HG03432 (cell line): ENCODE results near the gene CDH20.
"Not testable (repeated sequence)": the region's sequence is repeated elsewhere in the genome, so short reads cannot be mapped to it uniquely, and the experiment has no call there.

Experiments used
- ATAC-seq: cut with Tn5 transposase; IDR thresholded peaks from one replicate; pipeline ENCODE4 v1.9.1; 2021; ENCODE audit warnings: mild to moderate bottlenecking, moderate library complexity; ENCODE audit not compliant: unreplicated experiment

Gene CDH20

GRCh38 chr18:61340148-61340547 lies 6.9 kb downstream of the CDH20 start:
- ATAC-seq: no peak

GRCh38 chr18:61348230-61348629 lies 15.0 kb downstream of the CDH20 start:
- no peak for ATAC-seq

- no peak for ATAC-seq
Observed at GRCh38 chr18:61350578-61350977, 17.3 kb downstream of the CDH20 start.

- no peak for ATAC-seq
Observed at GRCh38 chr18:61352059-61352458, 18.8 kb downstream of the CDH20 start.

- ATAC-seq: no peak
Observed at GRCh38 chr18:61352611-61353010, 19.4 kb downstream of the CDH20 start.

- ATAC-seq: peak; percentile 97
Observed at GRCh38 chr18:61360404-61361383, 27.5 kb downstream of the CDH20 start.

- no peak for ATAC-seq
Observed at GRCh38 chr18:61362511-61362910, 29.3 kb downstream of the CDH20 start.

- ATAC-seq: no peak
Observed at GRCh38 chr18:61364953-61365352, 31.7 kb downstream of the CDH20 start.

- no peak for ATAC-seq
Observed at GRCh38 chr18:61368001-61368400, 34.8 kb downstream of the CDH20 start.

- not testable (repeated sequence) for ATAC-seq
Observed at GRCh38 chr18:61369671-61370070, 36.4 kb downstream of the CDH20 start.

- ATAC-seq: no peak
Observed at GRCh38 chr18:61371111-61371510, 37.9 kb downstream of the CDH20 start.

- no peak for ATAC-seq
Observed at GRCh38 chr18:61379827-61380226, 46.6 kb downstream of the CDH20 start.

GRCh38 chr18:61388010-61388409 lies 54.8 kb downstream of the CDH20 start:
- ATAC-seq: no peak

GRCh38 chr18:61394983-61395382 lies 61.8 kb downstream of the CDH20 start:
- ATAC-seq: no peak

- ATAC-seq: no peak
Observed at GRCh38 chr18:61397222-61397621, 64.0 kb downstream of the CDH20 start.

- ATAC-seq: no peak
Observed at GRCh38 chr18:61398961-61399705, 65.9 kb downstream of the CDH20 start.

- no peak for ATAC-seq
Observed at GRCh38 chr18:61400016-61400635, 66.9 kb downstream of the CDH20 start.

GRCh38 chr18:61400716-61401115 lies 67.5 kb downstream of the CDH20 start:
- no peak for ATAC-seq

GRCh38 chr18:61402726-61403125 lies 69.5 kb downstream of the CDH20 start:
- no peak for ATAC-seq

- ATAC-seq: no peak
Observed at GRCh38 chr18:61413396-61413795, 80.2 kb downstream of the CDH20 start.

GRCh38 chr18:61414086-61414485 lies 80.9 kb downstream of the CDH20 start:
- no peak for ATAC-seq
